Fibroblast of lung (primary cell): ENCODE data around the gene MCTP1.

Source experiments
- EZH2 ChIP-seq: IDR thresholded peaks from 2 replicates; pipeline ENCODE4 v1.5.1; 2012; ENCODE audit warnings: low read length, control low read depth, mild to moderate bottlenecking; ENCODE audit errors: missing control alignments
- TF ChIP-seq, protein P1 (sequence below), 2 donors: IDR thresholded peaks in 1 of 2; conservative IDR thresholded peaks in 1 of 2; 1 replicate in 1 of 2; 2 replicates in 1 of 2; pipeline ENCODE4 v1.5.1; 2011 to 2012; ENCODE audit warnings: low read length in 2 of 2, control low read depth in 1 of 2, inconsistent platforms in 1 of 2, low read depth in 1 of 2, mild to moderate bottlenecking in 1 of 2

GRCh38 chr5:94832685-94833084 lies 452.2 kb downstream of the MCTP1 start:
- TF ChIP-seq EZH2: no peak
- TF ChIP-seq, protein P1, sequence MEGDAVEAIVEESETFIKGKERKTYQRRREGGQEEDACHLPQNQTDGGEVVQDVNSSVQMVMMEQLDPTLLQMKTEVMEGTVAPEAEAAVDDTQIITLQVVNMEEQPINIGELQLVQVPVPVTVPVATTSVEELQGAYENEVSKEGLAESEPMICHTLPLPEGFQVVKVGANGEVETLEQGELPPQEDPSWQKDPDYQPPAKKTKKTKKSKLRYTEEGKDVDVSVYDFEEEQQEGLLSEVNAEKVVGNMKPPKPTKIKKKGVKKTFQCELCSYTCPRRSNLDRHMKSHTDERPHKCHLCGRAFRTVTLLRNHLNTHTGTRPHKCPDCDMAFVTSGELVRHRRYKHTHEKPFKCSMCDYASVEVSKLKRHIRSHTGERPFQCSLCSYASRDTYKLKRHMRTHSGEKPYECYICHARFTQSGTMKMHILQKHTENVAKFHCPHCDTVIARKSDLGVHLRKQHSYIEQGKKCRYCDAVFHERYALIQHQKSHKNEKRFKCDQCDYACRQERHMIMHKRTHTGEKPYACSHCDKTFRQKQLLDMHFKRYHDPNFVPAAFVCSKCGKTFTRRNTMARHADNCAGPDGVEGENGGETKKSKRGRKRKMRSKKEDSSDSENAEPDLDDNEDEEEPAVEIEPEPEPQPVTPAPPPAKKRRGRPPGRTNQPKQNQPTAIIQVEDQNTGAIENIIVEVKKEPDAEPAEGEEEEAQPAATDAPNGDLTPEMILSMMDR (conservative IDR thresholded peaks at IDR 0.05 in 1 of 2, IDR thresholded peaks at IDR 0.05 in 1 of 2; ENCODE audit: low read depth in 1 of 2, low read length in 2 of 2): no peak
